ENCODE data around the gene SMAD3.

DNA sequence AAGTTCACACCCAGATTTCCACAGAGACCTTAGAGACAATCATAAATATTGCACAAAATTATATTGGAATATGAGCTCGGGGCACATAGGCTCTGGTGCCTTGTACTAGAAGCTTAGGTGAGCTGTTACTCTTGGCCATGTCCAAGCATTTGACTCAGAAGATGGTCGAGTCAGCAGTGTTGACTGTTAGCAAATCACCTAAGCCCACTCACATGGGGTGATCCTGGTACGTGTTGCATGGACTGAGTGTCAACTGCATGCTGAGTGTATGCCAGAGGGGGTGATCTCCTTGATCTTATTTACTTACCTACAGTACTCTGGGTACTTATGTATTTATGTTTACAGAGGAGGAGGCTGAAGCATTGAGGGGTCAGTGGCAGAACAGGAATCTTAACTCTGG, 14.0 kb downstream of the SMAD3 start:
- no peak for TF ChIP-seq EZH2 (IDR thresholded peaks at IDR 0.05; ENCODE audit: insufficient read depth, poor library complexity, severe bottlenecking)
- TF ChIP-seq EZH2phosphoT487 (IDR thresholded peaks at IDR 0.05; ENCODE audit: insufficient read depth, low read depth) = no peak
